DND-41 (cell line): Measurements from ENCODE around the gene STARD10.

Experiments
- EZH2 ChIP-seq: IDR thresholded peaks from 3 replicates; pipeline ENCODE4 v1.6.1; 2012; ENCODE audit warnings: borderline replicate concordance, low read depth, mild to moderate bottlenecking, moderate library complexity, low read length, inconsistent platforms; ENCODE audit not compliant: severe bottlenecking
- TF ChIP-seq, protein P1 (sequence below): IDR thresholded peaks from 2 replicates; pipeline ENCODE4 v1.5.1; 2012; ENCODE audit warnings: borderline replicate concordance, low read length, moderate library complexity, mild to moderate bottlenecking; ENCODE audit not compliant: poor library complexity, severe bottlenecking; ENCODE audit errors: extremely low read depth

DNA sequence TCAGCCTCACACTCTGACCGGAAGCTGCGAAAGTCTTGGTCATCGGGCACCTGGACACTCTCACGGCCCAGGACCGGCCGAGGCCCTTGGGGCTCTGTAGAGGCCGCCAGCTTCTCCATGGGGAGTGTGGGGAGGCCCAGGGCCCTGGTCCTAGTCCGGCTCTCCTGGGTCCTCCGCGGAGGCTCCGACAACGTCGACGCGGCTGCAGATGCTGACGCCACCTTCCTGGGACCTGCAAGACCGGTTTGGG is 12.9 kb downstream of the STARD10 start:
- TF ChIP-seq, protein P1, sequence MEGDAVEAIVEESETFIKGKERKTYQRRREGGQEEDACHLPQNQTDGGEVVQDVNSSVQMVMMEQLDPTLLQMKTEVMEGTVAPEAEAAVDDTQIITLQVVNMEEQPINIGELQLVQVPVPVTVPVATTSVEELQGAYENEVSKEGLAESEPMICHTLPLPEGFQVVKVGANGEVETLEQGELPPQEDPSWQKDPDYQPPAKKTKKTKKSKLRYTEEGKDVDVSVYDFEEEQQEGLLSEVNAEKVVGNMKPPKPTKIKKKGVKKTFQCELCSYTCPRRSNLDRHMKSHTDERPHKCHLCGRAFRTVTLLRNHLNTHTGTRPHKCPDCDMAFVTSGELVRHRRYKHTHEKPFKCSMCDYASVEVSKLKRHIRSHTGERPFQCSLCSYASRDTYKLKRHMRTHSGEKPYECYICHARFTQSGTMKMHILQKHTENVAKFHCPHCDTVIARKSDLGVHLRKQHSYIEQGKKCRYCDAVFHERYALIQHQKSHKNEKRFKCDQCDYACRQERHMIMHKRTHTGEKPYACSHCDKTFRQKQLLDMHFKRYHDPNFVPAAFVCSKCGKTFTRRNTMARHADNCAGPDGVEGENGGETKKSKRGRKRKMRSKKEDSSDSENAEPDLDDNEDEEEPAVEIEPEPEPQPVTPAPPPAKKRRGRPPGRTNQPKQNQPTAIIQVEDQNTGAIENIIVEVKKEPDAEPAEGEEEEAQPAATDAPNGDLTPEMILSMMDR: no peak
- no peak for TF ChIP-seq EZH2
